NCI-H446 treated with DMSO at 0.1 percent for 48 hours (cell line): Measurements from ENCODE around the gene SCAPER.

Experiments
- DNase-seq: peaks from one replicate; lab custom pipeline; 2025; lab: John Stamatoyannopoulos, UW

SCAPER gene

DNA sequence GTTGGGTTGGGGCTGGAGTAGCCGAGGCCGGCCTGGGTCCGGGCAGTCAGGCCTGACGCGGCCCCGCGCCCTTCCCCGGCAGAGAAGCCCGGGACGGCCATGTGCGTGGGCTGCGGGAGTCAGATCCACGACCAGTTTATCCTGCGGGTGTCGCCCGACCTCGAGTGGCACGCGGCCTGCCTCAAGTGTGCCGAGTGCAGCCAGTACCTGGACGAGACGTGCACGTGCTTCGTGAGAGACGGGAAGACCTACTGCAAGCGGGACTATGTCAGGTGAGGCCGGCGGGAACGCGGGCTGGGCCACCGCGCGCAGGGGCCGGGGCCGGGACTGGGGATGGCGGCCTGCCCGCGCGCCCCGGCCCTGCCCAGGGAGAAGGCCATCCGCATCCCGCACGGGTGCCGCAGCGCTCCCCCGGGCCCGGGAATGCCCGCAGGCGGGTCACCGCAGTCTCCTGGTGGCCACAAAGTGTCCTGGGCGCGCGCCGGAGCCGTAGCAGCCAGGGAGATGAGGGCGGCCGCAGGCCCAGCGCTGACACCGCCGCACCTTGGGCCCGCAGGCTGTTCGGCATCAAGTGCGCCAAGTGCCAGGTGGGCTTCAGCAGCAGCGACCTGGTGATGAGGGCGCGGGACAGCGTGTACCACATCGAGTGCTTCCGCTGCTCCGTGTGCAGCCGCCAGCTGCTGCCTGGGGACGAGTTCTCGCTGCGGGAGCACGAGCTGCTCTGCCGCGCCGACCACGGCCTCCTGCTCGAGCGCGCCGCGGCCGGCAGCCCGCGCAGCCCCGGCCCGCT is 567.2 kb downstream of the SCAPER start:
- no peak for DNase-seq

DNA sequence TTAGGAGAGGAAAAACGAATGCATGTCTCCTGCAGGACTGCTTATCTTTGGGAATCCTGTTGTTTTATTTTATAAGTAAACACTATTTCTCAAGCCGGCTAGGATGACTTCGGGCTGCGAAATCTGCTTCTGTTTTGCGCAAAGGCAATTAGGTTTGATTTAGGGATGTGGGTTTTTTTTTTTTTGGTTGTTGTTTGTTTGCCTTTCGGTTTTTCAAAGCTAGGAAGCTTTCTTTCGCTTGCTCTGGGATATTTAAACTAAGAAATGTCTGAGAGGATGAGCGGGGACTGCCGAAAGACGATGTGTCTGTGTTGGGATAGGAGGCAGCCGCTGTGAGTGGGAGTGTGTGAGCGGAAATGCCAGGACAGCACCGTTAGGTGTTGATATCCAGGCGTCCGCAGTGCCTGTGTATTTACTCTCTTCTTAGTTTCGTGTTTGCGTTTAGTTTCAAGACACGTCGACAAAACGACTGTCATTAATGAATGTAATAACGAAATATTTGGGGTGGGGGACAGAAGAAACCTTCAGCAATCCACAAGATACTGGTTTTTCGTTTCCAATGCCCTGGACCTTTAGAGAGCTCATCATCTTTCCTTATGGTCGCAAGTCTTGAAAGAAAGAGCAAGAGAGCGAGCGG is 568.0 kb downstream of the SCAPER start:
- DNase-seq: no peak

GRCh38 chr15:76336254-76337058 is 568.7 kb downstream of the SCAPER start, which contains the start of gene ISL2:
Gene ISL2, plus strand, starts transcription at chr15:76336773. Its CDS starts 111 bp downstream, at chr15:76336884.
- peak; percentile 83 for DNase-seq

DNA sequence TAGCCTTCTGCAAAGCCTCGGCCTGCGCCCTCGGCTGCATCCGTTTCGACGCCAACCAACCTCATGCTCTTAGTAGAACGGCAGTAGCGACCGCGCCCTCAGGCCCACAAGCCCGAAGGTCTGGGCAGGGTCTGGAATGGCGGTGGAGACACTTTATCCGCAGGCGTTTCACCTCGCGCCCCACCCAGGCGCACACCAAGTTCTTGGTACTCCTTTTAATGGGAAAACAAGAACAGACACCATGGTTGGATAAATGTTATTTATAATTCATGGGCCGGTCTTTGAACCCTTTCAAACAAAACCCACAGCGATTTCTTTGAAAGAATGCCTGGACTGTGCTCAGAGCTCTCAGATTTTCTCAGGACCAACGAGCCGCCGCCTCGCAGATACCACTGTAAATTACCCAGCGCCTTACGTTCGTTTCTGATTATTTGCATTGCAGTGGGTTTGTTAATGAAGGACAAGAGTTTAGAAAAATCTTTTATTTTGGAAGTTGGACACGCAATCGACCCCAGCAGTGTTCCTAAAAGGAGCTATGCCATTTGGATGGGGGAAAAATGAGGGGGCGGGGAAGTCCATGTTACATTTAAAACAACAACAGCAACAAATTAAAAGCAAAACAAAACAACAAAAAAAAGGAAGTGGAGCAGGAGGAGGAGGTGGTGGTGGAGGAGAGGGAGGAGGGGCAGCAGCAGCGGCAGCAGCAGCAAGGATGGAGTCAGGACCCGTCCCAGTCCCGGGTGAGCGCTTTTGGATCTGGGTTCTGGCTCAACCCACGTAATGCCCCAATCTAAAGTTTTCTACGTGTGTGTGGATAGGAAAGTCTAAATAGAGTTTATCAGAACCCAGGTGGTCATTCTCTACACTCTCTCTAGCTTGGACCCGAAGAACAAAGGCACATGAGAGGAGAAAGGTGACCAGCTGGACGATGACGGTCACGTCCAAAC is 569.6 kb downstream of the SCAPER start:
- DNase-seq: no peak

GRCh38 chr15:76334438-76335306 is 570.5 kb downstream of the SCAPER start:
- DNase-seq: no peak

GRCh38 chr15:76333720-76334437 is 571.3 kb downstream of the SCAPER start:
- no peak for DNase-seq

- no peak for DNase-seq
Measured at GRCh38 chr15:76333309-76333708, 571.8 kb downstream of the SCAPER start.

- no peak for DNase-seq
Measured at GRCh38 chr15:76332796-76333195, 572.3 kb downstream of the SCAPER start.

DNA sequence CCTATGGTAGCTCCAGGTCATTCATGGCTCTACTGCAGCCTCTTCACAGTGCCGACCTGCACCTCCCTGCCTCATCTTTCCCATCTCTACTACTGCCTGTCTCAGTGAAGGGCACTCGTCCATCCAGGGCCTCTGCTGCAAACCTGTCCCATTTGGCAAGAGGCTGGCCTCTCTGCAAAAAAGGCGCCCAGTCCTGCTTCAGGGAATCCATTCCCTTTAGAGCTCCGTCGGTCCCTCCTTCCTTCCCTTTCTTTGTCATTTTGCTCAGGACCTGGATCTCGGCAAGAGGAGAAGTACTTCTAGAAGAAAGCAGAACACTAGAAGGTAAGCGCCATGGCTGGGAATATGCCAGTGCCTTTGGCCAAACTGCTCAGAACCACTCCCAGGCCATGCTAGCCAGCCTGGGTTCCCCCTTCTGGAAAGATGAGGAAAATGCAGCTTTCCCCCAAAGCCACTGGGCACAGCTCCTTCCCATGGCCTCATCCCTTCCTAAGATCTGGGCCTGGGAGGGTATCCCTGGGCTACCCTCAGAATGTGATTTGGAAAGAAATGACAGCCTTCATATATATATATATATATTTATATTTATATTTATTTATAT is 575.0 kb downstream of the SCAPER start:
- peak; percentile 4 for DNase-seq

- no peak for DNase-seq
Measured at GRCh38 chr15:76328958-76329357, 576.2 kb downstream of the SCAPER start.

DNA sequence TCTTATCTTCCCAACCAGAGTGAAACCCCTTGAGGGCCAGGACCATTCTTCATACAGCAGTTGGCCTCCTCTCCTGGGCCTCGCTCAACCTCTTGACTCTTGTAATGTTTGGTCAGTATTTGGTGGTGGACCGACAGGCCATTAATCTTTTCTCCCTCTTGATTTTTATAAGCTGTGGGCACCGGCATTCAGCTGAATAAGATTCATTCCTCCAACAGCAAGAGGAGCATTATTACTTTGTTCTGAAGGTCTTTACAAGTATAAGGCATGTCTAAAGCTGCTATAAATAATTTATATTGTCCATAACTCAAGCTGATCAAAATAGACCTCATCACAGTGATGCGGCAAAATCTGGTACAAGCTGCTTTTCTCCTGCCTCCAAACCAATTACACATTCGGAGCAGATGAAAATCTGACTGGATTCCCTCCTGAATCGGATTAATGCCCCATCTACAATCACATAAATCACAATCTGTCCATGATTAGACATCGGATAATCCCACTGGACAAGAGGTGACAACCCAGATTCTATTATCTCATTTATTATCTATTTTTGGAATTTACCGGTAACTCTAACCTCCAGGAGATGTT is 576.9 kb downstream of the SCAPER start:
- no peak for DNase-seq

DNA sequence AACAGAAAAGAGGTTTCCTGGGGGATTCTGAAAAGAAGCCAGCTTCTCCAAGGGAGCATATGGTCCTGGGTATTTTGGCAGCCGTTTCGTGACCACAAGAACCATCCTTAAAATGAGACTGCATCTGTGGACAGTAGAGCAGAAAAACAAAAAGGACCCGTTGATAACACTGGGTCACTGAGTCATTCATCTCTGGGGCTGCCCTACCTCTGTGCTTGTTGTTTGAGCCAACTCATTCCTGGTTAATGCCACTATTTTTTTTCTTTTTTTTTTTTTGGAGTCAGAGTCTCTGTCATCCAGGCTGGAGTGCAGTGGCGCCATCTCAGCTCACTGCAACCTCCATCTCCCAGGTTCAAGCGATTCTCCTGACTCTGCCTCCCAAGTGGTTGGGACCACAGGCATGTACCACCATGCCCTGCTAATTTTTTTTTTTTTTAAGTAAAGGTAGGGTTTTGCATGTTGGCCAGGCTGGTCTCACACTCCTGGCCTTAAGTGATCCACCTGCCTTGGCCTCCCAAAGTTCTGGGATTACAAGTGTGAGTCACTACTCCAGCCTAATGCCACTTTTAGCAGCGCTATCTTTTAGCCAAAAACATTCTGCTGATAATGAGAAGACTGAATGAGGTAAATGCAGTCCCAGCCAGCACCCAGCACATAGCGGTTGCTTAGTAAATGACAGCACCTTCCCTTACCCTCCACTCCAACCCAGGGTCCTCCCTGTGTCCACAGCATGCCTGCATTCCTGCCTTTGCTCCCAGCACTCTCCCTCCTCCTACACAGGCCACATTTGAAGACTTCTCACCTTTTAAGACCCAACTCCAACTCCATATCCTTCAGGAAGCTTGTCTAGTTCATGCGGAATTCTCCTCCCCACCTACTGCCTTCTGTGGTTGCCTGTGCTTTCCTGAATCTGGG is 577.7 kb downstream of the SCAPER start:
- peak; percentile 82 for DNase-seq

DNA sequence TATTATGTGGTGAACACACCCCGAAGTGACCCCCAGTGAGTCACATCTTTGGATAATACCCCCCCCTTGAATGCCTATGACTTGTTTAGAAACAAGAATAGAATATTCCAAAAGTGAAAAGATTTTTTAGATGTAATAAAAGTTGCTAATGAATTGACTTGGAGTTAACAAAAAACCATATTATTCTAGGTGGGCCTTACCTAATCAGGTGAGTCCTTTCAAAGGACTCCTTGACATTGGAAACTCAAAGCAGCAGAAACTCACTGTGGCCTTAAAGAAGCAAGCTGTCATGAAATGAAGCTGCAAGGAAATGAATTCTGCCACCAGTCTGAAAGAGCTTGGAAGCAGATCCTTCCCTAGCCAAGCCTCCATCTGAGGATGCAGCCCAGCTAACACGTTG is 579.4 kb downstream of the SCAPER start:
- no peak for DNase-seq

- DNase-seq: no peak
Measured at GRCh38 chr15:76324066-76324465, 581.1 kb downstream of the SCAPER start.

GRCh38 chr15:76321602-76322001 is 583.5 kb downstream of the SCAPER start:
- no peak for DNase-seq

GRCh38 chr15:76321171-76321570 is 584.0 kb downstream of the SCAPER start:
- DNase-seq: no peak

DNA sequence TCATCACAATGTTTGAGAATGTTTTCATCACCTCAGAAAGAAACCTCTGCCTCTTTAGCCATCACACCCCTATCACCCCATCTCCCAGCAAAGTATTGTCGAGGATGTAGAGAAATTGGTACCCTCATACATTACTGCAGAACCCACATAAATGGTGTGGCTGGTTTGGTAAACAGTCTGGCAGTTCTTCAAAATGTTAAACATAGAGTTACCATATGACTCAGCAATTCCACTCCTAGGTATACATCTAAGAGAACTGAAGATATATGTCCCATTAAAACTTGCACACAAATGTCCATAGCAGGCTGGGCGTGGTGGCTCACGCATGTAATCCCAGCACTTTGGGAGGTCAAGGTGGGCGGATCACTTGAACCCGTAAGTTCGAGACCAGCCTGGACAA is 585.1 kb downstream of the SCAPER start:
- no peak for DNase-seq

DNA sequence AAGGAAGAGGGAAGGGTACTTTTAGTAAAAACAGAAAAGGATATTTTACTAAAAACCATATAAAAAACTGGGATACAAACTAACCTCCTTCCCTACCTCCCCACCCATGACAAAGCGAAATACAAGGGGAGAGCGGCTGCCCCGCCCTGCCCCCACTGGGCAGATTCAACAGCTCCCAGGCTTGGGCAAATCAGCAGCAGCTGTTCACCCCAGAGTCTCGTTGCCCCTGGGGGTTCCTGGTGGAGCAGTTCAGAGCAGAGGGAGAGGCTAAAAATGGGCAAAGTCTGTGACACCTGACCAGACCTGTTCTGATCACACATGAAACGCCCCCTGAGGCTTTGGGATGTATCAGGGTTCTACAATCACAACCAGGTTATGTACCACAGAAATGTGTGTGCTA is 591.4 kb downstream of the SCAPER start:
- no peak for DNase-seq
